SW 1271 (cell line): ENCODE measurements around the gene CXCR2.
"Not testable (repeated sequence)": the region's sequence is repeated elsewhere in the genome, so short reads cannot be mapped to it uniquely, and the experiment has no call there.

Source experiments
- DNase-seq, 2 experiments: peaks; one replicate each; lab custom pipeline; 2025; lab: John Stamatoyannopoulos, UW

CXCR2 gene

DNA sequence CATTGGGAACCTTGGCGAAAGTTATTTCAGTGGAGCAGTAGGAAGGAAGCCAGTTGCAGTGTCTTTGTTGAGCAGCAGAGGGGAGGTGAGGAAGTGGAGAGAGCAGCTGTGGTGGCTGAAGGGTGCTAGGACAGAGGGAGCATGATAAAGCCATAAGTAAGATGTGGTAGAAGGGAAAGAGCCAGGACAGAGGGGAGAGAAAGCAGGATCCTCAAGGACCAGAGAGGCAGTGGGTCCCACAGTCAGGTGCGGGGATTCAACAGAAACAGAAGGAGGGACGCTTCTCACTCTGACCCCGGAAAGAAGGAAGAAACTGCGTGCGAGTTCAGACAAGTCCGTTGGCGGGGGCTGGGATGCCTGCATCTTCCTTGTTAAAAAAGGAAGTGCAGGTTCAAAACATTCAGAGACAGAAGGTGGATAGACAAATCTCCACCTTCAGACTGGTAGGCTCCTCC lies at the start of gene CXCR2:
CXCR2 (plus strand) TSS at position 403 of the 455 bp plus-strand sequence. CDS start 8,774 bp downstream, outside the sequence.
- DNase-seq, result no peak

GRCh38 chr2:218077464-218078216 lies 48.2 kb upstream of the CXCR2 start:
- no peak for DNase-seq

GRCh38 chr2:218079943-218080913 lies 45.6 kb upstream of the CXCR2 start:
- no peak for DNase-seq

DNA sequence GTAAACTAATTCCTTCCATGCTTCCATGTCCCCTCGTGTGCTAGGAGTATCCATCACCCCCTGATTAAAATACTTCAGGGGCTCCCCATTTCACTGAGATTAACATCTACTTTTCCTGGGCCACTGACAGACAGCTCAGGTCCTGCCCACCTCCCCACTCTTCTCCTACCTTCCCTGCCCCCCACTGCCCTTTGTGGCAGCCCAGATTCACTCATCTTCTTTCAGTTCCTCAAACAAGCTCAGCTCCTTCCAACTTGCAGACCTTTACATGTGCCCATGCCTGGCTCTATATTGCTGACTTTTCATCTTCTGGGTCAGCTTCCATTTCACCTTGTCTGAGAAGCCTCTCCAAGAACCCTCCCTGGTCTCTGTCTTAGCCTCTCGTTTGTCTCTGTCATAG lies 44.8 kb upstream of the CXCR2 start:
- no peak for DNase-seq

DNA sequence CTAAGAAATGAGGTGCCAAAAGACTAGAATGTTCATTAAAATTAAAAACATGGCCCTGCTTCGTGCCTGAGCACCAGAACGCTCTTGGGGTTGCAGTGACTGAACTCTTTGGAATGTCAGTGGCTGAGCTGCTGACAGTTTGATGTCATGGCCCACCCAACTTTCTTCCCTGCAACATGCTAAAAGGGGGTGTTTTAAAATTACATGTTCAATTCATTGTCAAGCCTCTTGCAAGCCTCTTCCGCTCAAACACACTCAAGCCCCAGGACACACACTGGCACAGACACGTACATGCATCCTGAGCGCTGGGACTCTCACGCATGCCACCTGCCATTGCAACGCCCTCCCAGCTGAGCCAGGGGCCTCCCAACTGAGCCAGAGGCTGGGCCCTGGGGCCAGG lies 44.1 kb upstream of the CXCR2 start:
- no peak for DNase-seq

- DNase-seq, result no peak
These were observed 43.1 kb upstream of the CXCR2 start for GRCh38 chr2:218082586-218083351.

DNA sequence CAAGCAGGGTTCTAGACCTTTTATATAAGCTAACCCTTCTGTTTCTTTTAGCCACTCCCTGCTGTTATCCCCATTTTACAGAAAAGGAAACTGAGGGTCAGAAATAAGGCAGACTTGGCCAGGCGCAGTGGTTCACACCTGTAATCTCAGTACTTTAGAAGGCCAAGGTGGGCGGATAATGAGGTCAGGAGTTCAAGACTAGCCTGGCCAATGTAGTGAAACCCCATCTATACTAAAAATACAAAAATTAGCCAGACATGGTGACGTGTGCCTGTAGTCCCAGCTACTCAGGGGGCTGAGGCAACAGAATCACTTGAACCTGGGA lies 42.5 kb upstream of the CXCR2 start:
- DNase-seq, result no peak

DNA sequence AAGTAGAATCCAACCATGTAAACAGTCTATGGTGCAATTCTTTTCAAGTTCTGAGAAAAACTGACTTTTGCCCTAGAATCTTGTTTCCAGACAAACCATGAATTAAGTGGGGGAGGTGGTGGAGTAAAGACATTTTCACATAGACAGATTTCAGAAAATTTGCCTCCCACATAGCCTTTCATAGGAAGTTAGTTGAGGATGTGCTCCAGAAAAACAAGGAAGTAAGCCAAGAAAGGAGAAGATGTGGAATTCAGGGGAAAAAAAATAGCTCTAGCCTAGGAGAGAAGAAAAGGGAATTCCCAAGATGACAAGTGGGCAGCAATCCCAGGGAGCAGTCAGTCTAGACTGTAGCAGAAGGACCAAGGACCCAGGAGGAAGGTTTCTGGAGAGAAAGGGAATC lies 39.4 kb upstream of the CXCR2 start:
- no peak for DNase-seq

- DNase-seq, result no peak
These were observed 36.6 kb upstream of the CXCR2 start for GRCh38 chr2:218089259-218089658.

- no peak for DNase-seq
These were observed 34.1 kb upstream of the CXCR2 start for GRCh38 chr2:218091746-218092145.

GRCh38 chr2:218093879-218094278 lies 31.9 kb upstream of the CXCR2 start:
- DNase-seq, result no peak

- DNase-seq, result no peak
These were observed 30.0 kb upstream of the CXCR2 start for GRCh38 chr2:218095853-218096252.

DNA sequence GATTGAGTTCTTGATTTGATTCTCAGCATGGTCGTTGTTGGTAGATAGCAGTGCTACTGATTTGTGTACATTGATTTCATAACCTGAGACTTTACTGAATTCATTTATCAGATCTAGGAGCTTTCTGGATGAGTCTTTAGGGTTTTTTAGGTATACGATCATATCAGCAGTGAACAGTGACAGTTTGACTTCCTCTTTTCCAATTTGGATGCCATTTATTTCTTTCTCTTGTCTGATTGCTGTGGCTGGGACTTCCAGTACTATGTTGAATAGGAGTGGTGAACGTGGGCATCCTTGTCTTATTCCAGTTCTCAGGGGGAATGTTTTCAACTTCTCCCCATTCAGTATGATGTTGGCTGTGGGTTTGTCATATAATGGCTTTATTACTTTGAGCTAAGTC lies 27.9 kb upstream of the CXCR2 start:
- DNase-seq, result no peak

- DNase-seq, result not testable (repeated sequence)
These were observed 17.0 kb upstream of the CXCR2 start for GRCh38 chr2:218108834-218109233.

DNA sequence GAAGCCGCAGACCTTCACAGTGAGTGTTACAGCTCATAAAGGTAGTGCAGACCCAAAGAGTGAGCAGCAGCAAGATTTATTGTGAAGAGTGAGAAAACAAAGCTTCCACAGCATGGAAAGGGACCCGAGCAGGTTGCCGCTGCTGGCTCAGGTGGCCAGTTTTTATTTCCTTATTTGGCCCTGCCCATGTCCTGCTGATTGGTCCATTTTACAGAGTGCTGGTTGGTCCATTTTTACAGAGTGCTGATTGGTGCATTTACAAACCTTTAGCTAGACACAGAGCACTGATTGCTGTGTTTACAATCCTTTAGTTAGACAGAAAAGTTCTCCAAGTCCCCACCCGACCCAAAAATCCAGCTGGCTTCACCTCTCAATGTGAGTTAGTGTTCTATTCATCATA lies 4.0 kb upstream of the CXCR2 start:
- DNase-seq, result not testable (repeated sequence)

DNA sequence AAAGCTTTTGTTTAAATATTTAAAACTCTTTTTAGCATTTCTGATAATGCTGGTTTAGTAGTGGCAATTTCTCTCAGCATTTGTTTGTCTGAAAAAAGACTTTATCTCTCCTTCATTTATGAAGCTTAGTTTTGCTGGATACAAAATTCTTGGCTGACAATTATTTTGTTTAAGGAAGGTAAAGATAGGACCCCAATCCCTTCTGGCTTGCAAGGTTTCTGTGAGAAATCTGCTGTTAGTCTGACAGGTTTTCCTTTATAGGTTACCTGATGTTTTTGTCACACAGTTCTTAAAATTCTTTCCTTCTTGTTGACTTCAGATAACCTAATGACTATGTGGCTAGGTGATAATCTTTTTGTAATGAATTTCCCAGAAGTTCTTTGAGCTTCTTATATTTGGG lies 3.5 kb upstream of the CXCR2 start:
- not testable (repeated sequence) for DNase-seq

GRCh38 chr2:218123986-218124385 lies 1.8 kb upstream of the CXCR2 start:
- DNase-seq, result no peak

DNA sequence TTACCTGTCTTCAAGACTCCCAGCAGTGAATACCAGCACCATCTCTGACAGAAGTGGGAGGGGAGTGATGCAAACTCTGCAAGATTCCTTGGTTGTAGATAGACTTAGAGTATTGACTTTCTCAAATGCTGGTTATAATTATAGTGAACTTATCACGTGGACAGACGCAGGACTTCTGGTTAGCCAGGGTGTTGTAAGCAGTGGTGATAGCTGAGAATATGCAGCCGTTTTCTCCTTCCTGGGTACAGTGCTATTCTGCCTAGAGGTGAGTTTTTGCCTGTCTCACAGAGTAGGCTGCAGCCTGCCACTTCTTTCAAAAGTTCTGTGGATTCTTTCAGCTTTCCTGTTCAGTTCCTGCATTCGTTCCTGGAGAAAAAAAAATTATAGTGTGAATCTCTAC lies 733 bp upstream of the CXCR2 start:
- DNase-seq, result no peak

- no peak for DNase-seq
These were observed 2.2 kb downstream of the CXCR2 start for GRCh38 chr2:218127929-218128455.

DNA sequence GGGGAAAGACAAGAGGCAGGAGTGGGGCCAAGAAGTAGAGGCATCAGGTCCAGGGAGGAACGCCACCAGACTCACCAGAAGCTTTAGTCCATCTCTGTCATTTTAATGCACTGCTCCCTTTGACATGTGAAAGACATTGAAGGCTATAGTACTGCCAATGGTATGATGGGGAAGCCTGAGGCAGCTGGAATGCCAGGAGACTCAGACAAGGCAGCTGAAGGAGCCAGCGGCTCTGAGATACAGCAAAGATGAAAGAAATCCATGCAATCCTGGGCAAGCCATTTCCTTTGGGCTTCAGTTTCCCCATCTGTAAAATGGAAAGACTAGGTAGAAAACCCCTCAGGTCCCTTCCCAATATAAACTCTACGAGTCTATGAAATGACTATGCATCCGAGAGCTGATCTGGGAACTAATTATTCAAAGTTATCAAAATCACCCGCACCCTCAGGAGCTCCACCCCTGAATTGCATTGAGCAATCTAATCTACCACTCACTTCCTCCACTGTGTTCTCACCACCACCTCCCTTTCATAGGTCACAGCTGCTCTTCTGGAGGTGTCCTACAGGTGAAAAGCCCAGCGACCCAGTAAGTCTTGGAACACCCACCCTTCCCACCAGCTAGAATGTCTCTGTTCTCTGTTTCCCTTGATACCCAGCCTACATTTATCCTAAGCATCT lies 3.1 kb downstream of the CXCR2 start:
- no peak for DNase-seq

GRCh38 chr2:218129458-218130135 lies 3.8 kb downstream of the CXCR2 start:
- no peak for DNase-seq
